Mucosa of rectum (tissue), 2 donors: ENCODE data around the gene TMCO4.

Experiments
- H3K27ac ChIP-seq, 2 donors: one replicate each; pipeline ENCODE4 v1.7.0; 2013; ENCODE audit warnings: inconsistent platforms in 2 of 2, low read depth in 2 of 2, low read length in 2 of 2
- H3K27me3 ChIP-seq, 2 donors: one replicate each; pipeline ENCODE4 v1.7.0; 2013; ENCODE audit warnings: low read length in 2 of 2; ENCODE audit not compliant: control insufficient read depth in 2 of 2, insufficient read depth in 2 of 2
- H3K36me3 ChIP-seq, 2 donors: one replicate each; pipeline ENCODE4 v1.7.0; 2013; ENCODE audit warnings: low read length in 2 of 2; ENCODE audit not compliant: control insufficient read depth in 2 of 2, insufficient read depth in 2 of 2
- H3K4me1 ChIP-seq, 2 donors: one replicate each; pipeline ENCODE4 v1.7.0; 2013; ENCODE audit warnings: low read length in 2 of 2, mild to moderate bottlenecking in 1 of 2; ENCODE audit not compliant: control insufficient read depth in 2 of 2, insufficient read depth in 2 of 2
- H3K4me3 ChIP-seq, 2 donors: one replicate each; pipeline ENCODE4 v1.7.0; 2013; ENCODE audit warnings: low read length in 2 of 2
- H3K9ac ChIP-seq, 2 donors: one replicate each; pipeline ENCODE4 v1.7.0; 2013; ENCODE audit warnings: low read length in 2 of 2, low read depth in 1 of 2, mild to moderate bottlenecking in 1 of 2
- H3K9me3 ChIP-seq, 2 donors: one replicate each; pipeline ENCODE4 v1.7.0; 2013; ENCODE audit warnings: low read length in 2 of 2; ENCODE audit not compliant: control insufficient read depth in 2 of 2
- donor health status: healthy.
- donor health status: Normal muscosa, but diverticular disease.

Gene TMCO4

DNA sequence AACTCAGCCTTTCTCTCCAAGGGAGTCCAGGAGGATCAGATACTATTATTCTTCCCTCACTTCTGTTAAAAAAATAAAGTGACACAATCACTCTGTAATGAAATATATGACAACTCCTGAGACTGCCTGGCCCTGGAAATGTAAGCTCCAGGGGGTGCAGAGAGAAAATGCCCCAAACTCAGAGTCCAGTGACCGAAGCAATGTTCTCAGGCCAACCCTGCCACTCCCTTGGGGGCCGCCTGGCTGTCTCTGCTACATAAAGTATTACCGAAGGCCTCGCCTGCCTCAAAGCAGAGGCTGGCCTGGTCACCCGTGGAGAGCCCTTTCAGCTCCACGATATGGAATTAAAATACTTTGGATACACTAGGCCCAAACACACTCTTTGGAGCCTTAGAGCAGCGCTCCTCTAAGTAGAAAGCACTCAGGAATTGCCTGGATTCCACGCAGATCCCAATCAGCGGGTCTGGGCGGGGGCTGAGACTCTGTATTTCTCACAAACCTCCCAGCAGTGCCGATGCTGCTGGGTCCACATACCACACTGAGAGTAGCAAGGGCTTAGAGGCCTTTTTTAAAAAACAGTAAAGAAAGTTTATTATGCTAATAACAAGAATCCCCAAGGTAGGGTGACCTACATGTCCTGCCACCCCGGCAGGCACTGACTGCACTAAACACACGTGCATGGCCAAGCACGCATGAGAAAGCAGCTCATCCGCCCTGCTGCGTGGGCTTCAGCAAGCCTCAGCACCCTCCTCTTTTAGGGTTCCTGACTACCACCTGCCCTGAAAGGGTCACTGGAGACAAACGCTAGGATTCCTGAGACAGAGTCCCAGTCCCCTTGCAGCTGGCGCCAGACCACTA is 31.1 kb downstream of the TMCO4 start:
- H3K4me3 ChIP-seq = no peak overlapping the region
- no peaks in the 10 kb centered on the region for H3K27me3 ChIP-seq
- H3K9ac ChIP-seq = no peak overlapping the region
- no peaks in the 10 kb centered on the region for H3K4me1 ChIP-seq
- no peaks in the 10 kb centered on the region for H3K9me3 ChIP-seq
- H3K36me3 ChIP-seq = peaks cover 27 to 39% of the 10 kb centered on the region in 2 donors
- no peak overlapping the region for H3K27ac ChIP-seq

DNA sequence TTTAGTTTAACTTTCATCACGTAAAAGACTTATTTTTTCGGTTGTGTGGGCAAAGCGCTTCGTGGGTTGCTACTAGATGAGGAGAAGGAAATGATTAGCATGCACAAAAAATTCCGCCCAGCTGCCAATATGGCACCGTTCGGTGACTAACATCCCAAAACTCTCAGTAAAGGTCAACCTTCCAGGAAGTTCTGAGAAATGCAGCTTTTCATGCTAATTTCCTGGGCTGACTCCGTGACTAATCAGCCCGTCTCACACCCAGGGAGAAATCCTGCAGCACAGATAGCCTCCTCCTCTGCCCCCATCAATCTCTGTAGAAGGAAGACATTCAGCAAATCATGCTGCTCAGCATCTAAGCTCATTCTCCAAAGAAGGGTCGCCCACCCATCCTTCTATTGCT is 34.1 kb downstream of the TMCO4 start:
- Histone ChIP-seq H3K27me3 (no peaks in the 10 kb centered on the region), H3K4me3 (no peak overlapping the region), H3K9me3 (no peaks in the 10 kb centered on the region), H3K9ac (no peak overlapping the region), H3K27ac (no peak overlapping the region), H3K36me3 (peaks cover 18 to 27% of the 10 kb centered on the region in 2 donors), H3K4me1 (no peaks in the 10 kb centered on the region)

DNA sequence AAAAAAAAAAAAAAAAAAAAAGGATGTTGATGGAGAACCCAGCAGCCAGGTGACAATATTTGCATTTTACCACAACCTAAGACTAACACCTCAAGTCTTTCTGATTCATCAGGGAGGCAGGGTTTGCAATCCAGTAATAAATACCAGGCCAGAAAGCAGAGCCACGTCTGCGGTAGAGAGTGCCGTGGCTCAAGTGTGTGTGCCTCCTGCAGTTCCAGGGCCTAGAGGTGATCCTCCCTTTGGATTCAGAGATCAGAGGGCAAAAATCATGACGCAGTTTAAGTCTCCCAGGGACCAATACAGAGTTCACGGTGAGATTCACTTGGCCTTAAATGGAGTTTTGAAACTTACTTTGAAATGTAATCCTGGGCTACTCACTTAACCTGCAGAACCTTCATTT is 34.9 kb downstream of the TMCO4 start:
- Histone ChIP-seq H3K4me3 (no peak overlapping the region), H3K4me1 (no peaks in the 10 kb centered on the region), H3K27me3 (no peaks in the 10 kb centered on the region), H3K9ac (no peak overlapping the region), H3K27ac (no peak overlapping the region), H3K36me3 (peaks cover 11 to 20% of the 10 kb centered on the region in 2 donors), H3K9me3 (no peaks in the 10 kb centered on the region)

DNA sequence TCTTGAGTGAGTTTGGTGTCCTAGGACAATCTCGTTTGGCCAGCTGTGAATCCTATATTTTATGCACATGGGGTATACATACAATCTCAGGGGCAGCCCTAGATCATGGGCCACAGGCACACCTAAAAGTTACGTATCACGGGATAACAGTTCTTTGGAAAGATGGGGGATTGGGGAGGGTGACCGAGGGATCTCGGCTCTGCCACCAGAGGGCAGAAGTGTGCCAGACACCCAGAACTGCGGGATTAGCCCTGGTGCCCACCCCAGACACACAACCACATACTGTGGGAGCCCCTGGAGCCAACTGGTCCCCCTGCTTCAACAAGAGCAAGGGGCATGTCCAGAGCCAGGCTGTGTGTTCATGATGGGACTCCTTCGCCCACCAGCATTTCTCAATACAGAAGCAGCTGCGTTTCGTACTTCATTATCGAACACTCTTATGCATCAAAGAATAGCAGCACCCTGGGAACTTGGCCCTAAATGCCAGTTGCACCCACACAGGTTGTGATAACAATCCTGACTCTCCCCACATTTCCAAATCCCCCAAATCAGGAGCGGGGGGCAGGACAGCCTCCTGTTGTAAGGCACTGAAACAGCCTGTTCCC is 37.4 kb downstream of the TMCO4 start:
- Histone ChIP-seq H3K9me3 (no peaks in the 10 kb centered on the region), H3K27me3 (no peaks in the 10 kb centered on the region), H3K27ac (no peak overlapping the region), H3K4me3 (no peak overlapping the region), H3K4me1 (no peaks in the 10 kb centered on the region), H3K9ac (no peak overlapping the region), H3K36me3 (peaks cover 15 to 16% of the 10 kb centered on the region in 2 donors)

DNA sequence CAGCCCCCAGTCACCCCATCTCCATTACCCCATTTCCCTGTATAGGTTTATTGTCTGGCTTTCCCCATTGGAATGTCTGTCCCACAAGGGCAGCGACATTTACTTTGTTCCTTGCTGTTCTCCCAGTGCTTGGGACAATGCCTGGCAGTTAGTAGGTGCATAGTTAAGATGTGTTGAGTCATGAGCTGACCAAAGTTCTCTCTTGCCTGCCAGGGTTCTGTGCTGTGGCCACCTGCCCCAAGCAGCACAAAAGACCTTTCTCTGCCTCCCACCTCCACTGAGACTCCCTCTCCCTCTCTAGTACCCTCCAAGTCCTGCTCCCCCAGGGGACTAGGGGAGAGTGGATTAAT is 40.0 kb downstream of the TMCO4 start:
- Histone ChIP-seq H3K9ac (no peak overlapping the region), H3K27ac (no peak overlapping the region)

DNA sequence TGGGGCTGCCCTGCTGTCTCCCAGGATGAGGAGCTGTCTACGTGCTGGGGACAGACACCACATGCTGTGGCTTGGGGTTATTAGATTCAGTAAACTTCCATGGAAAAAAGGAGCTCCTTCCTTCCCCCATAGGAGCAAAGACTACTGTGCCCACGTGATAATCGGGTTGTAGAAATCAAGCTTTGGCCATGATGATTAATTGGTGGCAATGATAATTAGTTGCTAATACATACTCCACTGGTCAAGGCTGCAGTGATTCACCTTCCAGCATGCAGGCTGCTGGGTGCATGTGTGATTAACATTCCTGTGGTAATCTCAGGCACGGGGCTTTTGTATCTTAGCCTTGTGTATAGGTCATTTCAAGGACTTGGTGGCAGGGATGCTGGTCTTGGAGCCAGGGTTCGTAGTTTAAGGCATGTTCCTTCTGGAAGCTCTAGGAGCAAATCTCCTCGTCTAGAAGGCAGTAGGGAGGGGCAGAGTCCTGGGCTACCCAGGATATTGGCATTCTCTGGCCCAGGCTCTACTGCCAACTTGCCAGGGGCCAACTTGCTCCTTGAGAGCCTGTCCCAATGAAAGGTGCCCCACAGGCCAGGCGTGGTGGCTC is 41.4 kb downstream of the TMCO4 start:
- no peak overlapping the region for H3K4me3 ChIP-seq
- no peaks in the 10 kb centered on the region for H3K9me3 ChIP-seq
- no peak overlapping the region for H3K9ac ChIP-seq
- no peaks in the 10 kb centered on the region for H3K27me3 ChIP-seq
- no peaks in the 10 kb centered on the region for H3K4me1 ChIP-seq
- H3K36me3 ChIP-seq = peaks cover 14 to 16% of the 10 kb centered on the region in 2 donors
- H3K27ac ChIP-seq = no peak overlapping the region

More for the DNA sequence above, 40.0 kb downstream of the TMCO4 start:
- Histone ChIP-seq H3K4me1 (no peaks in the 10 kb centered on the region), H3K36me3 (peaks cover 9 to 11% of the 10 kb centered on the region in 2 donors), H3K27me3 (no peaks in the 10 kb centered on the region), H3K4me3 (no peak overlapping the region), H3K9me3 (no peaks in the 10 kb centered on the region)

DNA sequence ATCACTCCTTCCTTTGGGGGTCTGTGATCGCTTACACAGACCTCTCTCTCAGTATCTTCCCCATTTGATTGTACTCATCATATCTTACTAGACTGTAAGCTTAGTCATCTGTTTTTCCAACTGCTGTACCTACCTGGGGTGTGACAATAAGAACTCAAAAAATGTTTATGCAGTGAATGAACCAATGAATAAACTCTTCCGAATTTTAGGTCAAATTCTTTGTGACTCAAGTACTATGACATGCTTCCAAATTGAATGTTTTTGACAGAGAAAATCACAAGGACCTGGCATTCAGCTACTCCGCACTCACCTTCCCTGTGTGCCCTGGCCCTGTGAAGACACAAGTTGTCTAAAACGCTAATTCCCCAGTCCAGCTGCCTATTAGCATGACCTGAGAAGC is 42.1 kb downstream of the TMCO4 start:
- Histone ChIP-seq H3K27ac (no peak overlapping the region), H3K4me1 (no peaks in the 10 kb centered on the region), H3K9ac (no peak overlapping the region), H3K27me3 (no peaks in the 10 kb centered on the region), H3K36me3 (peaks cover 15 to 19% of the 10 kb centered on the region in 2 donors), H3K4me3 (no peak overlapping the region), H3K9me3 (no peaks in the 10 kb centered on the region)

DNA sequence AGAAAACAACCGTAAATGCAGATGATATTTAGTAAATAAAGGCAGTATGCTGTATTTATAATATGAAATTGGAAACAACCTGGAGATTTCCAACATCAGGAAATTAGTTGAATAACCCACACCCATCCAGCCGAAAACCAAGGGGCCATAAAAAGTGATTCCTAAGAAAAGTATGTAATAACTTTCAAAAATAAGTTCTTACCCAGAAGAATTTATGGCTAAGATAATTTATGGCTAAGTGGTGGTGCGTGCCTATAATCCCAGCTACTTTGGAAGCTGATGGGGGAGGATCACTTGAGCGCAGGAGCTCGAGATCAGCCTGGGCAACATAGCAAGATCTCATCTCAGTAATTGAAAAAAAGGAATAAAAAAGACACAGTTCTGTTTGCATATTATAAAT is 43.2 kb downstream of the TMCO4 start:
- H3K4me1 ChIP-seq = no peaks in the 10 kb centered on the region
- no peaks in the 10 kb centered on the region for H3K9me3 ChIP-seq
- H3K27ac ChIP-seq = no peak overlapping the region
- no peaks in the 10 kb centered on the region for H3K27me3 ChIP-seq
- no peak overlapping the region for H3K9ac ChIP-seq
- H3K4me3 ChIP-seq = no peak overlapping the region
- peaks cover 18 to 27% of the 10 kb centered on the region in 2 donors for H3K36me3 ChIP-seq

DNA sequence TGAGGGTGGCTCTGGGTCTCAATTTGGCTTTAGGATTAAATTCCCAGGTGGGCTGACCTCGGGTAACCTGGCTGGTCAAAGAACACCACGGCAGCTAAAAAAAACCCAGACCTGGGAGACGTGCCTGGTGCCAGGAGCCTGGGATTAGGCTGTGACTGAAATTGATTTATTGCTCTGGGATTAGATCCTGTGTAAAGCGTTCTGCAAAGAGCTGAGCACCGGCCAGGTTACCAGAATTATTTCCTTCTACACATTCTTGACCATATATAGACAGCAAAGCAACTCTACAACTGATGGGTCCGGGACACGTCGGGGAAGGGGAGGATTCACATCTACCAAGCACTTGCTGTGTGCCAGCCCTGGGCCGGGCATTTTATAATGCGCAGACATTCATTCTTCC is 45.2 kb downstream of the TMCO4 start:
- Histone ChIP-seq H3K9ac (no peak overlapping the region), H3K9me3 (no peaks in the 10 kb centered on the region), H3K4me3 (no peak overlapping the region), H3K4me1 (no peaks in the 10 kb centered on the region), H3K27ac (no peak overlapping the region), H3K36me3 (peaks cover 29 to 44% of the 10 kb centered on the region in 2 donors), H3K27me3 (no peaks in the 10 kb centered on the region)

DNA sequence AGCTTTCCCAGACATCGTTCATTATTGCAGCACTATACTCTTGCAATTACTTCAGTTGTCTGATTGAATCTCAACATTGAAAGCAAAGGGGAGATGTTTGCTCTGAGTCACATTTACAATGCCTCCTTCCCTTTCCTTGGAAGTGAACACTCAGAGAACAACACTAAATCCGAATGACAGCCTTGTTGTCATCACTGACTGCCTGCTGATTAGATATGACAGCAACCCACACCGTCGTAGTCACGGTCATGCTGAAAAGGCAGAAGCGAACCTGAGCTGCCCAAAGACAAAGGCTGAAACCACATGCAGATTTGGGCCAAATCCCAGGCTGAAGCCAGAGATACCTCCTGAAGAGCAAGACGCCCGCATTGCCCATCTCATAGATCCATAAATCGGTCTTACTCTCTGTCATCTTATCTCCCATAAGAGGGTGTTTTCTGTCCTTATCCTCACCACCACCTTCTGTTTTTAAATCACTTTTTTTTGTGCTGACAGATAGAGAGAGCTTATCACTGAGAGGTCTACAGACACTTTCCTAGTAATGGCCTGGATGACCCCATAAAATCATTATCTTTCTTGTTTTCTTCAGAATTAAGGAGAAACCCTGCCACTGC is 47.5 kb downstream of the TMCO4 start:
- H3K9ac ChIP-seq = no peak overlapping the region
- no peak overlapping the region for H3K27ac ChIP-seq

More for the DNA sequence above, 47.5 kb downstream of the TMCO4 start:
- no peaks in the 10 kb centered on the region for H3K9me3 ChIP-seq
- H3K27me3 ChIP-seq = no peaks in the 10 kb centered on the region
- peaks cover 32 to 48% of the 10 kb centered on the region in 2 donors for H3K36me3 ChIP-seq
- no peaks in the 10 kb centered on the region for H3K4me1 ChIP-seq
- H3K4me3 ChIP-seq = no peak overlapping the region
